ENCODE data around the gene HSPBP1. TPM values are rescaled to one million over a fixed set of nuclear protein-coding genes. Genes with fewer than 3 reads are reported as not detected.

The HSPBP1 gene
- total and polyA plus RNA-seq, 2 of the 4 experiments (the other 2 are of a cell fraction), result 21.0 to 43.2 TPM

- no peak for TF ChIP-seq RAD21 (IDR thresholded peaks at IDR 0.05; ENCODE audit: low read length)
Measured at GRCh38 chr19:55252760-55253663, 26.9 kb downstream of the HSPBP1 start (continued).

DNA sequence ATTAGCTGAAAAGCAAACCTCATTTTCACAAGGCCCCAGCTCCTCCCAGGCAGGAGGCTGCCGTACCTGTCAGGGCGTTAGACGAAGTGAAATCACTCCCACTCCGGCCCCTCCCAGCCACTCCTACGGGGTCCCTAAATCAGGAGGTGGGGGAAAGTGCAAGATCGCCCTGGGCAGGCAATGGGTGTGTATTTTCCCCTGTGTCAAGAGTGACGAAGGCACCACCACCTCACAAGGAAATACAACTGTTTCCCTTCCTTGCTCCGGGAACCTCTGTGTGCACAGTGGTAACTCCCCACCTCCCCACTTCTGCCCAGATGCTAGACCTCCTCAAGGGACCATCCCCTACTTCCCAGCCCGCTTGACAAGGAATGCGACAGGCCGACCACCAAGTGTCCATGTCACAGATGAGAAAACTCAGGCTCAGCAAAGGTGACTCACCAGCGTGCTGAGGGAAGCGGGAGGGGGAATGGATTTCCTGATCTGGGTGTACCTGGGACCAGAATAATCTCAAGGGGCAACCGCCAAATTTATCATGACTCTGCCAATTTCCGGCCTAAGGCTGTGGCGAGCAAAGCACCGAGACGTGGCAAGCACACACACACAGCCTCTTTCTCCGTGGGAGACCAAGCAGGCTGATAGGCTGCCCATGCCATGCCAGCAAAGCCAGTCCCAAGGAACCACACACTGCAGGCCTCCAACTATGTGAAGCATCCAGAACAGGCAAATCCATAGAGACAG is 28.4 kb downstream of the HSPBP1 start:
- Histone ChIP-seq H3K4me2 (ENCODE audit: low read depth, low read length) (no peak overlapping the region), H3K9ac (ENCODE audit: low read depth, low read length) (no peak overlapping the region), H4K20me1 (ENCODE audit: insufficient read depth, low read length) (peaks cover 100% of the 10 kb centered on the region), H3K9me1 (ENCODE audit: insufficient read depth, low read length) (peaks cover 36% of the 10 kb centered on the region), H3K79me1 (ENCODE audit: low read depth in 1 of 2, low read length in 2 of 2) (peaks cover 10 to 94% of the 10 kb centered on the region in 2 experiments), H3K23ac (ENCODE audit: low read depth, low read length) (no peak overlapping the region), H3K4me3 (ENCODE audit: insufficient read depth, low read depth, low read length) (no peak overlapping the region), H2BK5ac (ENCODE audit: low read depth, low read length, poor library complexity, severe bottlenecking) (no peak overlapping the region), H3K18ac (ENCODE audit: low read depth, low read length) (no peak overlapping the region), H3K27ac (ENCODE audit: insufficient read depth, low read length) (no peak overlapping the region), H2BK20ac (ENCODE audit: low read depth, low read length) (no peak overlapping the region), H2AFZ (replicated peaks; ENCODE audit: low read length, poor library complexity) (no peak overlapping the region), H3K56ac (ENCODE audit: extremely low read depth, insufficient read depth, low read length) (no peak overlapping the region), H3K9me3 (ENCODE audit: control insufficient read depth, insufficient read depth, low read length) (no peaks in the 10 kb centered on the region), H3K14ac (replicated peaks; ENCODE audit: low read depth, low read length) (no peak overlapping the region), H3K36me3 (ENCODE audit: control insufficient read depth, insufficient read depth, low read length) (peaks cover 5% of the 10 kb centered on the region), H2BK120ac (ENCODE audit: low read depth, low read length) (no peak overlapping the region), H3K27me3 (ENCODE audit: control insufficient read depth, insufficient read depth, low read length) (no peaks in the 10 kb centered on the region), H4K8ac (ENCODE audit: low read depth in 2 of 2, low read length in 2 of 2) (no peak overlapping the region), H3K4me1 (ENCODE audit: control insufficient read depth, insufficient read depth, low read length) (peaks cover 8% of the 10 kb centered on the region), H3K4ac (ENCODE audit: low read depth, low read length) (no peak overlapping the region), H2AK5ac (ENCODE audit: low read depth, low read length) (no peak overlapping the region), H4K5ac (ENCODE audit: low read depth, low read length) (no peak overlapping the region), H2BK15ac (ENCODE audit: low read depth, low read length) (no peak overlapping the region), H4K91ac (ENCODE audit: insufficient read depth, low read depth, low read length) (no peak overlapping the region), H2AK9ac (replicated peaks; ENCODE audit: low read depth, low read length, poor library complexity) (no peak overlapping the region)
- peak; percentile 16 for DNase-seq
- dilution Hi-C loops (cut with HindIII; ENCODE audit: low sequenced_read_pairs, unreplicated experiment) (no loop called here), intact Hi-C loops (cut with micrococcal nuclease) (no loop called here), in situ Hi-C loops (cut with MboI; ENCODE audit: low sequenced_read_pairs) (no loop called here)
- BruUV-seq (replicated peaks), result no TSS peak
- CTCF ChIA-PET, result no interaction called here
- 86% methylated on average over 2 of the region's 19 CpGs; no CpG with 5 or more reads in 1 of the 2 experiments for WGBS, 2 experiments (ENCODE audit: extremely low coverage in 2 of 2, insufficient read length in 1 of 2)
- POLR2A ChIA-PET (ENCODE audit: unreplicated experiment), result no interaction called here
- ATAC-seq (ENCODE audit: low read depth), result no peak
- TF ChIP-seq BHLHE40 (IDR thresholded peaks at IDR 0.05; ENCODE audit: low read depth, low read length) (no peak), RAD21 (IDR thresholded peaks at IDR 0.05; ENCODE audit: low read length) (no peak), MXI1 (IDR thresholded peaks at IDR 0.05; ENCODE audit: borderline replicate concordance, low read depth, low read length) (no peak), SMC3 (IDR thresholded peaks at IDR 0.05; ENCODE audit: low read depth, low read length) (no peak), RFX5 (IDR thresholded peaks at IDR 0.05; ENCODE audit: low read depth, low read length) (no peak), POLR2A (IDR thresholded peaks at IDR 0.05; ENCODE audit: low read depth, low read length) (no peak), MAFK (IDR thresholded peaks at IDR 0.05; ENCODE audit: low read depth, low read length) (no peak), RCOR1 (IDR thresholded peaks at IDR 0.05; ENCODE audit: insufficient replicate concordance, low read length) (no peak)
- TF ChIP-seq, protein P1, sequence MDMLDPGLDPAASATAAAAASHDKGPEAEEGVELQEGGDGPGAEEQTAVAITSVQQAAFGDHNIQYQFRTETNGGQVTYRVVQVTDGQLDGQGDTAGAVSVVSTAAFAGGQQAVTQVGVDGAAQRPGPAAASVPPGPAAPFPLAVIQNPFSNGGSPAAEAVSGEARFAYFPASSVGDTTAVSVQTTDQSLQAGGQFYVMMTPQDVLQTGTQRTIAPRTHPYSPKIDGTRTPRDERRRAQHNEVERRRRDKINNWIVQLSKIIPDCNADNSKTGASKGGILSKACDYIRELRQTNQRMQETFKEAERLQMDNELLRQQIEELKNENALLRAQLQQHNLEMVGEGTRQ (IDR thresholded peaks at IDR 0.05; ENCODE audit: low read depth, low read length), result no peak
- TF ChIP-seq, protein P2, sequence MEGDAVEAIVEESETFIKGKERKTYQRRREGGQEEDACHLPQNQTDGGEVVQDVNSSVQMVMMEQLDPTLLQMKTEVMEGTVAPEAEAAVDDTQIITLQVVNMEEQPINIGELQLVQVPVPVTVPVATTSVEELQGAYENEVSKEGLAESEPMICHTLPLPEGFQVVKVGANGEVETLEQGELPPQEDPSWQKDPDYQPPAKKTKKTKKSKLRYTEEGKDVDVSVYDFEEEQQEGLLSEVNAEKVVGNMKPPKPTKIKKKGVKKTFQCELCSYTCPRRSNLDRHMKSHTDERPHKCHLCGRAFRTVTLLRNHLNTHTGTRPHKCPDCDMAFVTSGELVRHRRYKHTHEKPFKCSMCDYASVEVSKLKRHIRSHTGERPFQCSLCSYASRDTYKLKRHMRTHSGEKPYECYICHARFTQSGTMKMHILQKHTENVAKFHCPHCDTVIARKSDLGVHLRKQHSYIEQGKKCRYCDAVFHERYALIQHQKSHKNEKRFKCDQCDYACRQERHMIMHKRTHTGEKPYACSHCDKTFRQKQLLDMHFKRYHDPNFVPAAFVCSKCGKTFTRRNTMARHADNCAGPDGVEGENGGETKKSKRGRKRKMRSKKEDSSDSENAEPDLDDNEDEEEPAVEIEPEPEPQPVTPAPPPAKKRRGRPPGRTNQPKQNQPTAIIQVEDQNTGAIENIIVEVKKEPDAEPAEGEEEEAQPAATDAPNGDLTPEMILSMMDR (conservative IDR thresholded peaks at IDR 0.05; ENCODE audit: low read depth, low read length), result no peak
- TF ChIP-seq, protein P3, sequence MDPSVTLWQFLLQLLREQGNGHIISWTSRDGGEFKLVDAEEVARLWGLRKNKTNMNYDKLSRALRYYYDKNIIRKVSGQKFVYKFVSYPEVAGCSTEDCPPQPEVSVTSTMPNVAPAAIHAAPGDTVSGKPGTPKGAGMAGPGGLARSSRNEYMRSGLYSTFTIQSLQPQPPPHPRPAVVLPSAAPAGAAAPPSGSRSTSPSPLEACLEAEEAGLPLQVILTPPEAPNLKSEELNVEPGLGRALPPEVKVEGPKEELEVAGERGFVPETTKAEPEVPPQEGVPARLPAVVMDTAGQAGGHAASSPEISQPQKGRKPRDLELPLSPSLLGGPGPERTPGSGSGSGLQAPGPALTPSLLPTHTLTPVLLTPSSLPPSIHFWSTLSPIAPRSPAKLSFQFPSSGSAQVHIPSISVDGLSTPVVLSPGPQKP (IDR thresholded peaks at IDR 0.05; ENCODE audit: borderline replicate concordance, low read depth, low read length), result no peak
